Measurements from ENCODE around the gene TRIM44.

DNA sequence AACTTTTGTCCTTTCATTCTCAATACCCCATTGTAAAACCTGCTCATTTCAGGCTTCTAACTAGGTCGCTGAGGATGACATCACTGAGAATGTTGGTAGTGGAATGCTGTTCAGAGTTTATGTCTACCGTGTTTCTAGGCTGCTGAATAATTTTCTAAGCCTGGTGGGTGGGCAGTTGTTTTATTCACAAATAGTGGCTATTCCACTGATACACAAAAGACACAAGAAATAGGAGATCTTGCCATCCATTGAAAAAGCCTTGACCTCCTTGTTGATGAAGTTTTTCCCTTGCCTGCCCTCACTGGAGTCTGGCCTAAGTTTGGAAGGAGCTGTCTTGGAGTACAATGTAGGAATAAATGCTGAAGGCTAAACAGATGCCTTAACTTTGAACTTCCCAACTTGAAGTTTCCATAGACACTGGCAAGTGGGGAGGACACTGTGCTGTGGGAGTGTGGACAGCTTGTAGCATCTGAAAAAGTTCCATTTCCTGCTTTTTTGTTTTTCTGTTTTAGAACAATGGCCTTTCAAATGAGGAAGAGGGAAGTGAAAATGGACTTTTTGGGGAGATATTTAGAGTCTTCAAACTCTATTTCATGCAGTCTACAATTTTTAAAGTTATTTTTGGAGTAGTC lies 59.2 kb downstream of the TRIM44 start:
- no peak for TF ChIP-seq CTCF (IDR thresholded peaks at IDR 0.05)
- TF ChIP-seq POLR2A (IDR thresholded peaks at IDR 0.05) = no peak

Measured in right lobe of liver (tissue), 4 donors.